Heart left ventricle (tissue), 16 donors: ENCODE measurements around the gene SEMA3F. TPM values are rescaled to one million over a fixed set of nuclear protein-coding genes. Genes with fewer than 3 reads are reported as not detected.
A peak's percentile ranks its signal among the peaks of the same experiment; 100 is the strongest.

Source experiments
- ATAC-seq, 4 donors: fragments of 200-7000 bp; cut with Tn5 transposase; one replicate each; pipeline ENCODE4 v1.9.1; 2020 to 2022; ENCODE audit warnings: moderate library complexity in 4 of 4, mild to moderate bottlenecking in 3 of 4, moderate number of reproducible peaks in 1 of 4
- DNase-seq, 5 donors: peaks; one replicate each; pipeline ENCODE4 v3.0.0-alpha.2; 2020
- H3K27ac ChIP-seq, 12 donors: fragments of 200-600 bp; sonication (generic) in 4 of 12; one replicate each; pipeline versions ENCODE4 v1.5.0 to v1.8.0; 2016 to 2022; ENCODE audit warnings: mild to moderate bottlenecking in 2 of 12
- H3K27me3 ChIP-seq, 9 donors: fragments of 200-600 bp; sonication (generic) in 2 of 9; one replicate each; pipeline versions ENCODE4 v1.5.1 to v1.8.0; 2016 to 2022; ENCODE audit warnings: mild to moderate bottlenecking in 3 of 9
- H3K36me3 ChIP-seq, 9 donors: fragments of 200-600 bp; sonication (generic) in 2 of 9; one replicate each; pipeline versions ENCODE4 v1.5.0 to v1.8.0; 2018 to 2022; ENCODE audit warnings: mild to moderate bottlenecking in 2 of 9
- H3K4me1 ChIP-seq, 12 donors: fragments of 200-600 bp; sonication (generic) in 4 of 12; one replicate each; pipeline versions ENCODE4 v1.5.0 to v1.8.0; 2016 to 2022; ENCODE audit warnings: mild to moderate bottlenecking in 3 of 12
- H3K4me3 ChIP-seq, 12 donors: fragments of 200-600 bp; sonication (generic) in 4 of 12; one replicate each; pipeline versions ENCODE4 v1.5.0 to v1.8.0; 2017 to 2022; ENCODE audit warnings: mild to moderate bottlenecking in 9 of 12, moderate library complexity in 4 of 12
- H3K9me3 ChIP-seq, 12 donors: fragments of 200-600 bp; sonication (generic) in 4 of 12; one replicate each; pipeline versions ENCODE4 v1.5.0 to v1.8.0; 2016 to 2022; ENCODE audit warnings: mild to moderate bottlenecking in 1 of 12
- POLR2A ChIP-seq, 2 donors: fragments of 450-650 bp; IDR thresholded peaks; one replicate each; pipeline ENCODE4 v1.6.1; 2017; ENCODE audit warnings: antibody characterized with exemption in 2 of 2, mild to moderate bottlenecking in 2 of 2, moderate library complexity in 2 of 2
- WGBS, 4 donors: extraction: QIAGEN DNeasy Blood & Tissue Kit in 2 of 4; methylation state at CpG; one replicate each; pipeline versions ENCODE4 v1.1.5 to v1.1.7; 2013 to 2018; 5-methylcytosine and 5-hydroxymethylcytosine counted together
- intact Hi-C, 10 donors: fragments of 100-400 bp; cut with DNase I; formaldehyde crosslinking; loops; one replicate each; pipeline versions ENCODE4 v1.11.1 to v1.14.2; 2022
- polyA plus RNA-seq, 2 donors: library from polyadenylated mRNA; stranded (reverse); fragments of 200-250 nt; gene quantifications; one replicate each; pipeline ENCODE4 v1.2.3, GENCODE V29; 2013
- total RNA-seq, 9 donors: library from RNA; depleted of rRNA in 2 of 9; stranded (reverse); fragments of >200 nt in 2 of 9; fragmentation: NEBNext Ultra II Directional in 3 of 9; extraction: Animal tissue kit (Norgen Biotek cat#: 25700) in 3 of 9; gene quantifications; one replicate each; pipeline versions ENCODE4 v1.1.0 to v1.2.4, GENCODE V29; 2016 to 2023
- TF ChIP-seq, protein P1 (sequence below), 12 donors: fragments of 200-600 bp; sonication (generic) in 4 of 12; IDR thresholded peaks; one replicate each; pipeline versions ENCODE4 v1.5.0 to v1.8.0; 2018 to 2022; ENCODE audit warnings: antibody characterized with exemption in 12 of 12, mild to moderate bottlenecking in 5 of 12
- donor health status: ischemic (EF 13 %, LVEDD 7.1; RV severe dilation, severe dysfunction).
- donor health status: healthy with polysubstance abuse.
- donor health status: DM: no; HTN: yes; CAD: no.
- donor health status: DM: no; HTN: no; CAD: no.
- donor health status: ischemic (EF 25% LVEDD 6.9; RV normal size, moderate dysfunction).
- donor health status: ischemic (EF 25% LVEDD 5.7; RV mildly dilated, moderate dysfunction).
- donor health status: healthy.
- donor health status: DM: yes; HTN: yes; CAD: no.
- donor health status: ischemic (EF 35%, LVEDD 5.7; RV mildly dilated, moderate dysfunction).
- donor health status: nonischemic (EF 11% LVEDD 7.7; RV severe dilation, severe dysfunction).
- donor health status: DM: yes; HTN: yes; CAD: no.
- donor health status: PGD.
- donor health status: ischemic (EF 29% LVEDD 5.4; RV normal size, mild dysfunction).
- donor health status: nonischemic (EF 23%, LVEDD 6.1; RV moderate dilation, normal function).

The SEMA3F gene
- total and polyA plus RNA-seq, 11 donors = 6.1 to 94.1 (median 11.3) TPM

GRCh38 chr3:50134367-50134766 is 20.8 kb upstream of the SEMA3F start:
- no peaks in the 10 kb centered on the region for H3K36me3 ChIP-seq
- peaks cover 0 to 20% (median 1%) of the 10 kb centered on the region in 12 donors for H3K4me1 ChIP-seq
- no peak overlapping the region for H3K27ac ChIP-seq
- H3K9me3 ChIP-seq = no peaks in the 10 kb centered on the region
- TF ChIP-seq, protein P1, sequence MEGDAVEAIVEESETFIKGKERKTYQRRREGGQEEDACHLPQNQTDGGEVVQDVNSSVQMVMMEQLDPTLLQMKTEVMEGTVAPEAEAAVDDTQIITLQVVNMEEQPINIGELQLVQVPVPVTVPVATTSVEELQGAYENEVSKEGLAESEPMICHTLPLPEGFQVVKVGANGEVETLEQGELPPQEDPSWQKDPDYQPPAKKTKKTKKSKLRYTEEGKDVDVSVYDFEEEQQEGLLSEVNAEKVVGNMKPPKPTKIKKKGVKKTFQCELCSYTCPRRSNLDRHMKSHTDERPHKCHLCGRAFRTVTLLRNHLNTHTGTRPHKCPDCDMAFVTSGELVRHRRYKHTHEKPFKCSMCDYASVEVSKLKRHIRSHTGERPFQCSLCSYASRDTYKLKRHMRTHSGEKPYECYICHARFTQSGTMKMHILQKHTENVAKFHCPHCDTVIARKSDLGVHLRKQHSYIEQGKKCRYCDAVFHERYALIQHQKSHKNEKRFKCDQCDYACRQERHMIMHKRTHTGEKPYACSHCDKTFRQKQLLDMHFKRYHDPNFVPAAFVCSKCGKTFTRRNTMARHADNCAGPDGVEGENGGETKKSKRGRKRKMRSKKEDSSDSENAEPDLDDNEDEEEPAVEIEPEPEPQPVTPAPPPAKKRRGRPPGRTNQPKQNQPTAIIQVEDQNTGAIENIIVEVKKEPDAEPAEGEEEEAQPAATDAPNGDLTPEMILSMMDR (IDR thresholded peaks at IDR 0.05) = no peak
- TF ChIP-seq POLR2A (IDR thresholded peaks at IDR 0.05) = no peak
- intact Hi-C loops = no loop called here
- no peak for DNase-seq
- no peak for ATAC-seq
- H3K4me3 ChIP-seq = no peak overlapping the region
- WGBS, 4 donors = 51 to 66% (median 56%) methylated on average over 2 of the region's 2 CpGs; no CpG with 5 or more reads in 1 of the 4 donors
- H3K27me3 ChIP-seq = no peaks in the 10 kb centered on the region

GRCh38 chr3:50135964-50136363 is 19.2 kb upstream of the SEMA3F start:
- ATAC-seq (no peak), DNase-seq (no peak)
- Histone ChIP-seq H3K4me3 (no peak overlapping the region), H3K27me3 (no peaks in the 10 kb centered on the region), H3K4me1 (peaks cover 0 to 20% (median 1%) of the 10 kb centered on the region in 12 donors), H3K9me3 (no peaks in the 10 kb centered on the region), H3K27ac (no peak overlapping the region), H3K36me3 (no peaks in the 10 kb centered on the region)
- TF ChIP-seq POLR2A (IDR thresholded peaks at IDR 0.05) = no peak
- TF ChIP-seq, protein P1 (IDR thresholded peaks at IDR 0.05) = no peak
- intact Hi-C loops = no loop called here
- WGBS, 4 donors = 84 to 100% (median 93%) methylated on average over 5 of the region's 5 CpGs

DNA sequence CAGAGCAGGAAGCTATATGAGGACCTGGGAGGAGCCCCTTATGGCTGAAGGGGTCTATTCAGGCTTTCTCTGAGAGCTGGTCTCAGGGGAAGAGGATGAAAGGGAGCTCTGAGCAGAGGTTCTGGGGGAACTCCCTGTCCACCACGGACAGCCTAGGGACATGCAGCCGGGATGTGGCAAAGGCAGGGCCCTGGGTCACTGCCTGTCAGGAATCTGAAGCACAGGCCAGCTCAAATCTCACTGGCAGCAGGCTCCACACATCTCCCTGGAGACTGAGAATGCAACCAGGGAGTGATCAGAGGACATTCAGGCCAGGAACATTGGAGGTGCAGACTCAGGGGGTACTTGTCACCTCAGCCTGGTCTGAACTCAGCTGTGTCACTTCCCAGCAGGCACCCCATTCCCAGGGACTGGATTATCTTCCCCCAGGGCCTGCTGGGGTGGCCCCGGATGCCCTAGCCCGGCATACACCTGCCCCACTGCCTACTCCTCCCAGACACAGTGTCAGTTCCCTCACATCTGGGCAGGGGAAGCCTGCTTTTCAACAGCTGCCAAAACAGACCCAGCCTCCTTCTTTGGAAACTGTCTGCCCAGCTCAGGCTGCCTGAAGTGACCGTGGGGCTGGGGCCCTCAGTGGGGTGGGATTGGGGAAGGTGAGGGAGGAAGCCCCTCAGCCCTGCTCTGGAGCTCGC is 18.3 kb upstream of the SEMA3F start:
- no peaks in the 10 kb centered on the region for H3K27me3 ChIP-seq
- DNase-seq = no peak
- WGBS, 4 donors = 48 to 67% (median 64%) methylated on average over 3 to 6 of the region's 6 CpGs
- peak; percentile 40 to 81 (median 60) for ATAC-seq
- H3K36me3 ChIP-seq = no peaks in the 10 kb centered on the region
- no peak overlapping the region for H3K27ac ChIP-seq
- intact Hi-C loops = no loop called here
- H3K9me3 ChIP-seq = no peaks in the 10 kb centered on the region
- peaks cover 0 to 20% (median 1%) of the 10 kb centered on the region in 12 donors for H3K4me1 ChIP-seq
- TF ChIP-seq, protein P1 (IDR thresholded peaks at IDR 0.05) = no peak
- no peak for TF ChIP-seq POLR2A (IDR thresholded peaks at IDR 0.05)
- H3K4me3 ChIP-seq = no peak overlapping the region

- Histone ChIP-seq H3K9me3 (no peaks in the 10 kb centered on the region), H3K27me3 (no peaks in the 10 kb centered on the region), H3K27ac (no peak overlapping the region), H3K4me1 (peaks cover 0 to 20% (median 1%) of the 10 kb centered on the region in 12 donors), H3K4me3 (no peak overlapping the region), H3K36me3 (no peaks in the 10 kb centered on the region)
- TF ChIP-seq POLR2A (IDR thresholded peaks at IDR 0.05) = no peak
- TF ChIP-seq, protein P1 (IDR thresholded peaks at IDR 0.05) = no peak
- 91 to 98% (median 94%) methylated on average over 4 to 6 of the region's 6 CpGs for WGBS, 4 donors
- intact Hi-C loops = no loop called here
- ATAC-seq (no peak), DNase-seq (no peak)
These were observed 17.6 kb upstream of the SEMA3F start for GRCh38 chr3:50137531-50137930.
